ENCODE results near the gene PLOD3. TPM values are rescaled to one million over a fixed set of nuclear protein-coding genes. Genes with fewer than 3 reads are reported as not detected.

The PLOD3 gene
- total RNA-seq, 1 experiment from 2014 or later = 48.3 TPM

DNA sequence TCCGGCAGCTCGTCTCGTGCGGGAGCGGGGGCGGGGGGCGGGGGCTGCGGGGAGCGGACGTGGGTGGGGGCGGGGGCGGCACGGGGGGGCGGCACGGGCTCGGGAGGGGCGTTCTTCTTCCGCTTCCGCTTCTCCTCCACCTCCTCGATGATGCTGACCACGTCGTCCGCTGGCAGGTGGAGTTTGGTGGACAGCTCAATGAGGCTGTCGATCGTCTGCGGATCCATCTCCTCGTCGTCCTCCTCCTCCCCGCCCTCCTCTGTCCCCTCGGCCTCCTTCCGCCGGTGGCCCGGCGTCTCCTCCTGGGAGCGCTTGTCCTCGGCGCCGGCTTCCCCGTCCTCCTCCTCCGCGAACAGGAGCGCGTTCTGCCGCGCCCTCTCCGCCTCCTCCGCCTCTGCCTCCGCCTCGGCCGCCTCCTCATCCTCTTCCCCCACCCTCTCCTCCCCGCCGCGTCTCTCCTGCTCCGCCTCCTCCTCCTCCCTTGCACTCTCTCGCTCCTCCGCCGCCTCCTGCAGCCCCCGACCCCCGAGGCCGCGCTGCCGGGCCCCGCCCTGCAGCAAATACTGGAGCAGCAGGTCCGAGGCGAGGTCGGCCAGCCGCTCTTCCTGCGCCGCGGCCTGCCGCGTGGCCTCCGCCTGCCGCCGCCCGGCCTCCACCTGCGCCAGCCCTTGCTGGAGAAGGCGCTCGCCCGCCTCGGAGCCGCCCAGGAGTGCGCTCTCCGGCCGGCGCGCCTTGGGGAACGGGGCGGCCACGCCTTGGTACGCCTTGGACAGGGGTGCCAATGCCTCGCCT lies 53.9 kb downstream of the PLOD3 start (continued):
- TF ChIP-seq ZNF425 (CRISPR knock-in tag; conservative IDR thresholded peaks at IDR 0.05) (no peak), TP53 (CRISPR knock-in tag; IDR thresholded peaks at IDR 0.05) (no peak), FOXP4 (CRISPR knock-in tag; IDR thresholded peaks at IDR 0.05) (peak; percentile 19; the same call in 1 of the 2 replicates), E2F4 (CRISPR knock-in tag; IDR thresholded peaks at IDR 0.05; ENCODE audit: borderline replicate concordance, low read depth) (0 out of 2 replicates have a peak, but pooled peaks have one; percentile 9), ZNF232 (CRISPR knock-in tag; IDR thresholded peaks at IDR 0.05) (peak; percentile 68; the same call in 1 of the 2 replicates), ZNF317 (CRISPR knock-in tag; IDR thresholded peaks at IDR 0.05; ENCODE audit: borderline replicate concordance, low read depth) (no peak), NR2C2 (CRISPR knock-in tag; IDR thresholded peaks at IDR 0.05) (0 out of 2 replicates have a peak, but pooled peaks have one; percentile 29), E2F5 (CRISPR knock-in tag; IDR thresholded peaks at IDR 0.05) (0 out of 2 replicates have a peak, but pooled peaks have one; percentile 1), FOXK1 (CRISPR knock-in tag; IDR thresholded peaks at IDR 0.05) (no peak; the same call in 1 of the 2 replicates), HMGXB4 (CRISPR knock-in tag; IDR thresholded peaks at IDR 0.05) (no peak), TCF7 (CRISPR knock-in tag; IDR thresholded peaks at IDR 0.05; ENCODE audit: low read depth) (no peak; the same call in 1 of the 2 replicates), PRRX2 (CRISPR knock-in tag; IDR thresholded peaks at IDR 0.05) (no peak), KAT7 (CRISPR knock-in tag; IDR thresholded peaks at IDR 0.05; ENCODE audit: borderline replicate concordance) (peak; percentile 45; the same call in 1 of the 2 replicates), TEAD1 (CRISPR knock-in tag; IDR thresholded peaks at IDR 0.05) (no peak; the same call in 1 of the 2 replicates), CTCF (IDR thresholded peaks at IDR 0.05) (no peak), ATF3 (CRISPR knock-in tag; conservative IDR thresholded peaks at IDR 0.05) (no peak), CREB1 (CRISPR knock-in tag; IDR thresholded peaks at IDR 0.05) (no peak), JUN (CRISPR knock-in tag; IDR thresholded peaks at IDR 0.05) (no peak), JAZF1 (CRISPR knock-in tag; IDR thresholded peaks at IDR 0.05) (no peak), ZNF263 (CRISPR knock-in tag; IDR thresholded peaks at IDR 0.05; ENCODE audit: low read depth) (peak; percentile 98), ZNF396 (CRISPR knock-in tag; IDR thresholded peaks at IDR 0.05; ENCODE audit: borderline replicate concordance) (no peak)
- TF ChIP-seq, protein P1, sequence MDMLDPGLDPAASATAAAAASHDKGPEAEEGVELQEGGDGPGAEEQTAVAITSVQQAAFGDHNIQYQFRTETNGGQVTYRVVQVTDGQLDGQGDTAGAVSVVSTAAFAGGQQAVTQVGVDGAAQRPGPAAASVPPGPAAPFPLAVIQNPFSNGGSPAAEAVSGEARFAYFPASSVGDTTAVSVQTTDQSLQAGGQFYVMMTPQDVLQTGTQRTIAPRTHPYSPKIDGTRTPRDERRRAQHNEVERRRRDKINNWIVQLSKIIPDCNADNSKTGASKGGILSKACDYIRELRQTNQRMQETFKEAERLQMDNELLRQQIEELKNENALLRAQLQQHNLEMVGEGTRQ (CRISPR knock-in tag; IDR thresholded peaks at IDR 0.05) = no peak; the same call in 1 of the 2 replicates
- TF ChIP-seq, protein P2, sequence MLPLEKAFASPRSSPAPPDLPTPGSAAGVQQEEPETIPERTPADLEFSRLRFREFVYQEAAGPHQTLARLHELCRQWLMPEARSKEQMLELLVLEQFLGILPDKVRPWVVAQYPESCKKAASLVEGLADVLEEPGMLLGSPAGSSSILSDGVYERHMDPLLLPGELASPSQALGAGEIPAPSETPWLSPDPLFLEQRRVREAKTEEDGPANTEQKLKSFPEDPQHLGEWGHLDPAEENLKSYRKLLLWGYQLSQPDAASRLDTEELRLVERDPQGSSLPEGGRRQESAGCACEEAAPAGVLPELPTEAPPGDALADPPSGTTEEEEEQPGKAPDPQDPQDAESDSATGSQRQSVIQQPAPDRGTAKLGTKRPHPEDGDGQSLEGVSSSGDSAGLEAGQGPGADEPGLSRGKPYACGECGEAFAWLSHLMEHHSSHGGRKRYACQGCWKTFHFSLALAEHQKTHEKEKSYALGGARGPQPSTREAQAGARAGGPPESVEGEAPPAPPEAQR (CRISPR knock-in tag; IDR thresholded peaks at IDR 0.05) = no peak

Data from WTC11 (cell line).